ENCODE results near the gene CELF4.
"Not testable (repeated sequence)": the region's sequence is repeated elsewhere in the genome, so short reads cannot be mapped to it uniquely, and the experiment has no call there.

CELF4 gene

DNA sequence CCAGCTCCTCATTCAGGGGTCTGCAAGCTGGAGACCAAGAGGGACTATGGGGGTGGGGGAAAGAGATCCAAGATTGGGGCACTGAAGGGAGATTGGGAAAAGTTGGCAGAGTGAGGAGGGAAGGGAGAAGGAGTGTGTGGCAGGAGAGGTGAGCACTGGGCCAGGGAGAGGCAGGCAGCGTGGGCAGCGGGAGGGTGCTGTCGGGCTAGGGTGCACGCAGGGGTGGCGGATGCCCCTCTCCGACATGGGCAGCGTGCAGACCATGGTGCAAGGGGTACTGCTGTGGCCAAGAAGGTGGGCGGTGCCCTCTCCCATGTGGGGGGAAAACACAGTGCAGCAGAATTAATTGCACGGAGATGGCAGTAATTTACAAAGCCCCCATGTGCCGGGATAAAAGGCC, 74.1 kb downstream of the CELF4 start:
- DNase-seq, result no peak

DNA sequence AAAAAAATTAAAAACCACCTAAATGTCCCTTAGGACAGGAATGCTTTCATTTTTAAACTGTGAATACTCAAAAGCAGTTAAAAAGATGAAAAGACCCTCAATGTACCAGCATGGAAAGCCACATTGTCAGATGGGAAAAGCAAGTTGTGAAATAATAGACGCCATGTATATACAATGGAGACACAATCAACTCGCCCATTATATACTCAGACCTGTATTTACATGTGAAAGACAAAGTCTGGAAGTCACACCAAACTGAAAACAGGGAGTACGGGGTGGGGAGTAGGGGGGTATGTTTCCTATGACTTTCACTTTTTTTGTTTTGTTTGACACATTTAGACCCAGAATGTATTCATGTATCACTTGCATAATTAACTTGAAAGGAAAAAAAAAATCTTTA, 75.6 kb downstream of the CELF4 start:
- DNase-seq, result no peak

DNA sequence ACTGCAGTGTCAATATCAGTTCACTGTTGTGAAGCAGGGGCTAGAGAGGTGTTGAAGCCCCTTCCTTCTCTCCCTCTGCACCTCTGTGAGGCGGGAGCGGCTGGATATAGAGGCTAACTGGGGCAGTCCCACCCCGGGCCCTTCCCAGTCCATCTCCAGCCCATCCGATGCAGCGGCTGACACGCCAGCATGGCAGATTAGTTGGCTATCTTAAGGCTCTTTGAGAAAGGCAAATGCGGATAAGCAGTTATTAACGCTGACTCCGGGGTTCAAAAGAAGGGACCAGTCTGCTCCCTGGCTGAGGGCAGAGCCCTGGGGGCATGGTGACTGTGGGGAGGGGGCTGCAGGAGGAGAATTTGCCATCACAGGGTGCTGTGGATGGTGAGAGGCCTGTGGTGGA, 76.6 kb downstream of the CELF4 start:
- no peak for DNase-seq

DNA sequence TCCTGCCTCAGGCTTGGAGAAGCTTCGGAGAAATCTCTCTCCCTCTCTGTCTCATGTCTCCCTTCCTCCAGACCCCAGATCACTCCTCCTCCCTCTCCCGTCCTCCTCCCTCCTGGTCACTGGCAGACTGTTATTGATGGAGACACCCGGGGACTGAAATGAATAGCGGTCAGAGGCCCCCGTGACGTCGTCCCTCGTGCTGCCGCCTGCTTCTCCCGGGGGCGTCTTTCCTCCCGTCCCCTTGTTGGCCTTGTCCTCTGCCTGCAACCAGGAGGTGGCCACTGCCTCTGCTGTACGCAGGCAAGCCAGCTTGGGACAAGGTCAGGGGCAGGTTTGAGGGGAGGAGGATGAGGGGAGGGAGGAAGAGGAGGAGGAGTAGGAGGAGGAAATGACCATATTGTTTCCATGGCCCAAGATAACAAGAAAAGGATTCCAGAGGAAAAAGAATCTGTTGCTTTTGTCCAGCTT, 78.2 kb downstream of the CELF4 start:
- no peak for DNase-seq

DNA sequence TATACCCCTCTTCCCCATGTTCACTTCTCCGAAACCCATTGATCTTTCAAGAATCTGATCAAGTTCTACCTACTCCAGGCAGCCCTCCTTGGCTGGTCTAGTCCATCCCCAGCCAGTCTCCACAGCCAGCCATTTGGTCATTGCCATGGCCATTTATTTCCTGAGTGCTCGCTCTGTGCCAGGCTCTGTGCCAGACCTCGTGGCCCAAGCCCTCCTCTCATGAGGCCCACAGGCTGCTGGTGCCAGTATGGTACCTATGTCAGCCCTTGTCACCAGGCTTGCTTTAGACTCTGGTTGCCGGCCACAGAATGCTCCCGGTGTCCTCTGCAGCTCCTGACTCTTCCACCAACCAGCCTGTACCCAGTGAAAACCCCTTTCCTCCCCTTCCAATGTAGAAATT, 78.8 kb downstream of the CELF4 start:
- DNase-seq, result no peak

DNA sequence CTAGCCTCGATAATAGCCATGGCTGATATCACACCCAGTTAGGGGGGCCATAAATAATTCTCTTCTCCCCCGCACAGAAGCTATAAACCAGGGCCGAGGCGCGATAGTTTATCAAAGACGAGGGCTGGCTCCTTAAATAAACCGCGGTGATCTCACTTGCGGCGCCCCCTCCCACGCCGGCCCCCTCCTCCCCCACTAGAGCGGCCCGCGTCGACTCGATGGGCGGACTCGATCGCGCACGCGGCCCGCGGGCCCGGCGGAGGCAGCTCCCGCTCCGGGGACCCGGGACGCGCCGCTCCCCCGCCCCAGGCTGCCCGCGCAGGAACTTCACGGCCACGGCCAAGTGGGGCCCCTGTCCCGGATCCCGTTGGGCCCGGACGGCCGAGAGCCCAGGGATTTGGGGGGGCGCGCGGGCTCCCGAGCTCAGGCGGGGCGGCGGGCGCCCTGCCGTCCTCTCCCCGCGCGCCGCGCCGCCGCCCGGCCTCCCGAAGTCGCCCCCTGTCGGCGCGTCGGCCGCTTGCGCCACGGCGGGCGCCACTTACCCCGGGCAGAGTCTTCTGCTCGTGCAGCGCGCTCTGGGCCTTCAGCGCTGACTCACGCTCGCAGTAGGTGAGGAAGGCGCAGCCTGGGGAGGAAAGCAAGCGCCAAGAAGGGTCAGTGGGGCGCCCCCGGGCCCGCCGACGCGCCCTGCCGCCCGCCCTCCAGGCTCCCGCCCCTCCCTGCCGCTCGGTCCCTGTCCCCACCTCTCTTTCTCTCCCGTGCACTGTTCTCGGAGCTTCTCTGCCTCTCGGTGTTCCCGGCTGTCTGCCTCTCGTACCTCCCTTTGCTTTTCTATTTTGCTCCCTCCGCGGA, 80.4 kb downstream of the CELF4 start:
- DNase-seq, result peak; percentile 34

DNA sequence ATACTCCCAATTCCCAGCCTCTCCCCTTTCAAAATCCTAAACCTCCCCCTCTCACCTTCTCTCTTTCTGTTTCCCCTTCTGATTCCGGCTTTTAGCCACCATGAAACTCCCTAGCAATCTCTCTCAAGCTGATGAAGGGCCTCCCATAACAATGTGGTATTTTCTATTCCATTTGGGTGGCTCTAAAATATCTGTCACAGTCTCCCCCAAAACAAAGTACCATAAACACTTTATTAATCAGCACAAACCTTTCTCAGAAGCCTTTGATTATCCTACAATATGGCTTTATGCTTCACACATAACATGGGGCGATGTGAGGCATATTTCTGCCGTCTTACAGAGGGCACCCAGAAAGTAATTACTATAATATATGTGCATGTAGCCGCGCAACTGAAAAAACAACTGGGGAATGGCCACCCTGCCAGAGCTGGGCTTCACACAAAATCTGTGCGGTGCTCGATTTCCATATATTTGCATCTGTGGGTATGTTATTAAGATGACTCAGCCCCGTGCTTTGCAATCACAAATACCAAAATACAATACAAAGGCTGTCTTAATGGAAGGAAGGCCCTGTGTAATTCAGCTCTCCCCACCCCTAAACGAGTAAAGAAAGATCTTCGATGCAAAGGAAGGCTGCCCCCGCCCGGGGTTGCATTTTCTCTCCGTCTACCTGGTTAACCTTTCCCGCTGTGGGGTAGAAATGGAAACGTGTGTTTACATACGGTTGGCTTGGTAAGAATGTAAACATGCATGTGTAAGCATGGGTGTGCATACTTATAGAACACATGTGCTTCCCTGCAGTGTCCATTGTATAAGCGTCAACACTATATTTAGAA, 81.4 kb downstream of the CELF4 start:
- no peak for DNase-seq

DNA sequence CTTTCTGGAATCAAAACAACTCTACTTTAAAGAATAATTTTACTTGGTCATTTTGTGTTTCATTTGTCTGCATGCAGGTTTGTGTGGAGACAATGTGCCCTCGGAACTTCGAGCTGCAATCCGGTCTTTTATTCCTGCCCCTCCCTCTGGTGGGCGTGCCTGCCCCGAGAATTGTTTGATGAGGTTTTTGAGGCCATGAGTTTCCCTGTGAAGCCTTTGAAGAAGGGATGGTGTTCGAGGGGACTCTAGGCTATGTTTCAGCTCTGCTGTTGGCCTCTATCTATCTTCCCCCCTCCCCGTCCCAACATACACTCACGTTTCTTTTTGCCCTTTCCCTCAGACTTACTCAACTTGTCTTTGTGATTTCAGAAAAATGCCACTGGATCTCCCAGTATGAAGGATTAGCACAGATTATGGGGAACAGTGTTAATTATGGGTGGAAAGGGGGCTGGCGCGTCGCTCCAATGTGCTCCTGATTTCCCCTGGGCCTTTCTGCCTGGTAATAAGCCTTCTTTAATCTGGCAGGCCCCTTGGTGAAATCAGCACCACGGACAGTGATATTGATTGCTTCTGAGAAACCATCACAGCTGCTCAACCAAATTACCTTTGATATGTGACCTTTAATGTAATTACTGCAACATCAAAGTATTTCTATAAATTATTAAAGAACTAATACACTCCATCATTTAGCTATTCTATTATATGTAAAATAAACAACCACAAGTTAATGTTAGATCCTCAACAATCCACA, 82.2 kb downstream of the CELF4 start:
- DNase-seq, result peak; percentile 23

DNA sequence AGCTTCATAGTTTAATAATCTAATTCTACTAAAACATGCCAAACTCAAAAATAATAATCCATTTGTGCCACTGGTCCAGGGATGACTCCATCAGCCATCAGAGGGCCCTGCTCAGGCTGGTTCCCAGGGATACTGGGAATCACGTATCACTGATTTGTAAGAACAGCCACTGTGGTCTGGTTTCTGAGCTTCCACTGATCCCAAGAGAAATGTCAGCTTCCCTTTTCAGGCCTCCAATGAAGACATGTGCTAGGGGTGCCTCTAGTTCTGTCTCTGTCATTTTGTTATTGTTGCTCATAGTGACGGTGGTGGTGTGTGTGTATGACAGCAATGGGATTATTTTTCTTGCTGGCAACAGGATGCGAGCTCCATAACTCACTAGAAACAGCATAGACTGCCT, 83.2 kb downstream of the CELF4 start:
- DNase-seq, result no peak

DNA sequence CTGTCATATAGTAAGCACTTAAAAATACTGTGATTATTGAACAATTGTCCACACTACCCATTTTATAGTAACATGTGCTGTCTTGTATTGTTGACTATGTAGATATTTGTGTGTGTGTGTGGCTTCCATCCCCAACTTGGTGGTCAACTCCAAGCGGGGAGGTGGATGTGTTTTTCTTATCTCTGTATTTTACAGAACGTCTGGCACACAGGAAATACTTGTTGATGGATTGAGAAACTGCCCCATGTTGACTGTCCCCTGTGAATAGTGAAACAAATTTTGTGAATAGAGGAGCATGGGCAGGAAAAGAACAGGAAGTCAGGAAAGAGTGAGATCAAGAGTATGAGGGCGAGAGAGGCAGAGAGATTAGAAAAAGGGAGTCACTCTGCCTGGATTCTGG, 83.6 kb downstream of the CELF4 start:
- DNase-seq, result no peak

DNA sequence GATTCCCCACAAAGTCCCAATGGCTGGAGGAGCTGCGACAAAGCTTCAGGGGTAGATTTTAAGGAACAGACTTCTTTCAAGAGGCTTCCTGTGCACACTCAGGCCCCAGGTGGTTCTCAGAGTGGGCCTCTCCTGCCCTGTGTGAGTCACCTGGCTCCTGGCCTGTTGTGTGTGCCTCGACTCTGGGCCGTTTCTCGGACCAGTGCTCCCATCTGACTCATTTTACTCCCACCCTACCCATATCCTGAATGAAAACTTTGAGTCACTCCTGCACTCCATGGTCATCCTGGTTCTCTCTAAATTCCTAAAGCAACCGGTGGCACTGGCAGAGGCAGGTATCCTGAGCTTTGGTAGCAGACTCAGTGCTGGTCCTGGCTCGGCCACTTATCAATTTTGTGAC, 84.1 kb downstream of the CELF4 start:
- no peak for DNase-seq

DNA sequence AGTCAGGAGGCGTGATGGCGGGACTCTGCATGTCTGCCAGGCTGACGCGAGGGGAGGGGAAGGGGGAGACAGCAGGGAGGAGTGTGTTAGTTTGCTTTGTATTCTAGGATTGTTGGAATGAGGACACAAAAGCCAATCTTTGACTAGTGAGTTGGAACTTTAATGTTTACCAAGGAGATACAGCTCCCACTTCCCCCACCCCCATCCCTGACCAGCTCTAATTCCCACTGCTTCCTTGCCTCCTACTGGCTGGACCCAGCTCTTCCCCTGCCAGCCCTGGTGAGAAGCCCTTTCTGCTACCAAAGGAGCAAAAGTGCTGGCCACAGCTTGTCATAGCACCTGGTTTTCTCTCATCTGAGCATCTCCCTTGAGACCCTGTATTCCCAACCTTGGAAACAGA, 84.5 kb downstream of the CELF4 start:
- no peak for DNase-seq

DNA sequence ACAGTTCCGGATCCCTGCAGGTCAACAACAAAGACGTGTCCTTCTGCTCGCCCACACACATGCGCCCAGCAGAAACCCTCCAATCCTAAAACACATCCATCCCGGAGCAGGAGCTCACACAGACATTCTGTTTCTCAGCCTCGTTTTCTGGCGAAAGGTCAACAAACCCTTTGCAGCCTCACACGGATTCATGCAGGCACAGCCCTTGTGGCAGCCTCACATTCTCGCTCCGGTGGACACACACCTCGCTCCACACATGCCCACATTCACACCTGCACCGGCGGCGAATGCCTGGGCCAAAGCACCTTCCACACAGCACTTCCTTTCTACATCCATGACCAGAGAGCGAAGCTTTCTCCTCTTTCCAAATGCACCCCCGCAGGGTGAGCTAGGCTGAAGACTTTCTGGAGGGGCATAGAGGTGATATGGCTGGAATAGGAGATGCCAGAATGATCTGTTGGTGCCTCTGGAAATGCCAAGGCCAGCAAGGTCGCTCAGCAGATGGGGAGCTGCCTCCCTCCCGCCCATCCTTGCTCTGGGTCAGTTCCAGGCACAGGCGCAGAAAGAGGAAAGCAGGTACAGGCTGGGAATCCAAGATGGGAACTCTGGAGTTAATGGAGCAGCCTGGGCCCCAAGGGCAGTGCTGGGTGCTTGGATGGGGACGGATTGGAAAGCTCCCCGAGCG, 88.8 kb downstream of the CELF4 start:
- no peak for DNase-seq

DNA sequence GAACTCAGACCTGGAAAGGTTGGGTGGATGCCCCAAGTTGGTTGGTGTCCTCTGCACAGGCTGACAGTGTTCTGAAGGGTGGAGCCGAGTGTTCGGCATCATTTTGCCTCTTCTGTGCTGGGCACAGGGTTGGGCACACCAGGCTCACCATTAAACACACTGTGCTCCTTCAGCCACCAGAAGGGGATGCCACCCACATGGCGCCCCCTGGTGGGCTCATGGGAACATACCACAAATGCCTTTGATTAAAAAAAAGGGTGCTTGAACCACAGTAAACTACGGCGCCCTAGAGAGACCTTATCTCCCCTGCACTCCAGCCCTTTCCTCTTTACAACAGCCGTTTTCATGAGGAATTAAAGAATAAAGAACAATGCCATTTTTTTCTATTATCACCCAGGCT, 89.4 kb downstream of the CELF4 start:
- DNase-seq, result peak; percentile 18

DNA sequence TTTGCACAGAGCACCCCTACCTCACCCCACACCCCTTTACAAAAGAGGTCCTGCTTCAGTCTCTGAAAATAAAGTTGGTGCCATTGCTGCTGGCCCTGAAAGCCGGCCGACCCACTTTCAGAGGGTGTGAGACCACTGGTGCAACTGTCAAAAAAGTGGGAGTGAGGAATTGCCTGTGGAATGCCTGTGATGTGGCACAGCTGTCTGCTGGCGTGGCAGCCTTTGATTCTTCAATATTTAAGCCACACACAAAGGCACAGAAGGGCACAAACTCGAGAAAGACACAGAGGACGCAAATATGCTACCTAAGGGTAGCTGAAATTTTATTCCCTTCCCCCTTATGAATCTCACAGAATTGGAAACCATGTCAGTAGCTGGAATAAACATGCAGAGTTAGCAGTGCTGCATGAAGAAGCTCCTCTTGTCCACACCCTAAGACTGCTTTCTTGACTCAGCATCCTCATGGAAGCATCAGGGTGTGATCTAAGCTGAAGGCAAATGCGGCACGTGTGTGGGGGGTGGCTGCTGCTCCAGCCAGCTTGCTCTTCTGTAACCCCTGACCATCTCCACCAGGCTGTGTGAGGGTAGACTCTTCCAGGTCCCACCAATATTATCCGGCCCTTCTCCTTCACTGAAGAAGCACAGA, 92.3 kb downstream of the CELF4 start:
- no peak for DNase-seq

DNA sequence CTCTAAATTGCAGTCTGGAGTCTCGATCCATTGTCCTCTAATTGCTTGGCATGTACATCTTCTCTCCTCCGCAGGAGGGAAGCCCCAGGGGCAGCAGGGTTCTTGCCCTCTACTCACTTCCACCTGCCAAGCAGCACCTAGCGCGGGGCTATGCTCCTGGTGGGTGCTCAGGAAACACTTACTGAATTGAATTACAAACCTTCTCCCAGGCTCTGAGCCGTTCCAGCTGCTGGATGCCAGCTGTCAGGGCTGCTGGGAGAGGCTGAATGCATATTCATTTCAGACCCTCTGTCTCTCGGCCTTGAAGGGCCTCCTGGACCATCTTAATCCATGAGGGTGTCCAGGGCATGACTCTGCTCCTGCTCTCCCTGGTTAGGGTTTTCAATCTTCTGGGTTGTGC, 94.0 kb downstream of the CELF4 start:
- no peak for DNase-seq

DNA sequence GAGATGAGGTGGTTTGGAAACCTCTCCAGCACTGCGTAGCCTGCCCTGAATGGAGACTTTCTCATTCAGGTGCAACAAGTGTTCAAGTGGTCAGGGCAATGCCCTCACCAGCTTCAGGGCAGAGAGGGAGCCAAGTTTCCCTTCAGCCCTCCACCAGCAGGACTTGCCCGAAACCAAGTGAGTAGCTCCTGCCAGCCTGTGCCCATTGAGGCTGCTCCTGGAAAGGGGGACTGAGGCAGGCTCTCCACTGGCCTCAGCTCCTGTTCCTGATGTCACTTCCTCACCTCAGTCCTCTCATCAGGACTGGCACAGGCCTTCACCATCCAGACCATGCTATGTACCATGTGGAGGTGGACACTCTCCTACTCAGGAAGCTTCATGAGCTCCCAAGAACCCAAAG, 94.6 kb downstream of the CELF4 start:
- DNase-seq, result no peak

DNA sequence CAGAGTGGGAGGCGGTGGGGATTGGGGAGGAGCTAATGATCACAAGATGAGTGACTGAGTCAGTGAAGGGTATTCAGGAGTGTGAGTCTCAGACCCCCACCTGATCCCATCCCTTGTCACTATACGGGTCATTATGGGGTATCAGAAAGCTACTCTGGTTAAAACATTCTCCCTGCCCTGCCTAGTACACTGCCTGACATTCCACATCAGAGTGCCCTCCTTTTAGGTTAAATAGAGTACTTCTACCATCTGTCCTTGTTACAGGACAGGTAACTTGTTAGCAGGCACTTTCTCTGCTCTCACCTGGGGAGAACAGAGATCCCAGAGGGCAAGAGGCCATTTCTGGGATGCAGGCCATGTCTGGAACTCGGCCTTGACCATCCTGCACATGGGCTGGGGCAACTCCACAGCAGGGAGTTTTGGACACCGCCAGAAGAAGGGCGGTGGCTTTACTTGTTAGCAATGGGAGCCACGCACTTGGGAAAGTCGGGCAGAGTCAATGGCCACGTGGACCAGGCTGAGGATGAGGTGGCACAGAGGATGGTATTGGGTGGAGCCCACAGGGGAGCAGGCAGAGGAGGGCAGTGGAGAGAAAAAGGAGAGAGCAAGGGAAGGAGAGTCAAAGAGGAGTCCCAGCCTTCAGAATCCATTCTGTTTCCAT, 98.5 kb downstream of the CELF4 start:
- DNase-seq, result no peak

DNA sequence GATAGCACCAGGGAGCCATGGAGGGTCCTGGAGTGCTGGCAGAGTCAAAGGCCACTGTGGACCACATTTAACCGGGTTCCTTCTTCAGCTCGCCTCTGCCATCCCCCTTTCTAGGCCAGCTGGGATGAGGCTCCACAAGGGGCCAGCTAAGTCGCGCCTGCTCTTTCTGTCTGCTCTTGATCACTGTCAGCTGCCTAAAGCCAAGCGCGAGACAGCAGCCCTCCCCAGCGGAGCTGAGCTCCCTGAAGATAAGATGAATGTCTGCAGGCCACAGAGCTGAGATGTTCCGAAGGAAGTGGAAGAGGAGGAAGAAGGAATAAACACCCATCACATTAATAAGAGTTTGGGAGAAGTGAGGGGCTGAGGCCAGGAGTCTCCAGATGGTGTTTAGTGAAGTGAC, 99.6 kb downstream of the CELF4 start:
- no peak for DNase-seq

DNA sequence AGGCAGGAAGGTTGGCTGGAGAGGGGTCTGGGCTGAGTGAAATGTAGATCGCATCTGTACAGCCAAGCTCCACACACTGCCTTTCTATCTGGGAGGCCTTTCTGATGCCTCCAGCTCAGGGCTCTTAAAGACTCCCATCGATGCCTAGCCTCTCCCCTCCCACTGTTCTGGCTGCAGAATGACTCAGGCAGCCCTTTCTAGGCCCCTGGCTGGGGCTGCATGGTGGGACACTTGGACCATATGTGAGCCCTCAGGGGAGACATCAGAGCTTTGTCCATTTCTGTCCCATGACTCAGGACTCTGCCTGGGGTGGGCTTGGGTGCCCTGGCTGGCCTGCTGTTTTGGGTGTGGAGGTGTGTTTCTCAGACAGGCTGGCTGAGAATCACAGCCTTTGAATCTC, 101.3 kb downstream of the CELF4 start:
- DNase-seq, result no peak

DNA sequence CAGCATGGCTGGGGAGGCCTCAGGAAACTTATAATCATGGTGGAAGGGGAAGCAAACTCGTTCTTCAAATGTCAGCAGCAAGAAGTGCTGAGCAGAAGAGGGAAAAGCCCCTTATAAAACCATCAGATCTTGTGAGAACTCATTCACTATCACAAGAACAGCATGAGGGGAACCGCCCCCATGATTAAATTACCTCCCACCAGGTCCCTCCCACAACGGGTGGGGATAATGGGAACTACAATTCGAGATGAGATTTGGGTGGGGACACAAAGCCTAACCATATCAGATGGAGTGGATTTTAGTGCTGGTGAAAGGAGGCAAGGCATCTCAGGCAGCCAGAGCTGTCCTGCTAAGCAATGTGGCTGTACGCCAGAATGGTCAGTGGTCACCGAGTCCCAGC, 104.3 kb downstream of the CELF4 start:
- not testable (repeated sequence) for DNase-seq

DNA sequence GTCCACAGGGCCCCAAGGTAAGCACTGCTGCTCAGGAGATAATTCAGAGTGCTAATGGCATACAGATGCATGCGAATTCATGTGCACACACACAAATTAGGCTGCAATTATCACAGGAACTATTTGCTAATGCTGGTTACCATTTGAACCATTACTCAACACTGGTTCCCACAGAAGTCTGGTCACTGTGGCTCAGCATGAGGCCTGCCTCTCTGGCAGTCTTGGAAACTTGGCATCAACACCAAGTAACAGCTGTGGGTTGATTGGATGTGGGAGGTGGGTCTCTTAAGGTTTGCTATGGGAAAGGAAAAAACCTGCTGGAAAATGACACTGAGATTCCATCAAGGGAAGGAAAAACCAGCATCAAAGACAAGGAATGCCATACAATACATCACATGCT, 105.0 kb downstream of the CELF4 start:
- no peak for DNase-seq
